ENCODE measurements around the gene GDAP1L1. TPM values are rescaled to one million over a fixed set of nuclear protein-coding genes. Genes with fewer than 3 reads are reported as not detected.

Gene GDAP1L1
- total RNA-seq, 1 donor from 2014 or later, result 111 TPM

DNA sequence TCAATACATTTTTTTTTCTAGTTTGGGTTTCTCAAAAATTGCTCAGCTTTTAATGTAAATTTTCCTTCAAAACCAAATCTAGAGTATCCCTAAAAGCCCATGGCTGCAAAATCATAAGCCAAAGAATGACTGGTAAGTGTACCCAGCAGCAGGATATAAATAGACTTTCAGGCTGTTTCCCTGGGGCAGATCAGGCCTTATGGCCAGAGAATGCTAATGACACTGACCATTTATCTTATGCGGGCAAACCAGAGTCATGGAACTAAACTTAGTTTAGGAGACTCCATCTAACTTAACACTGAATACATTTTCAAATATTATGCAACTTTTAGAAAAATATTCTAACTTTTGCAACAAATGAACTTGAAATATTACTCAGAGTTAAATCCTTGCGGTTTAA, 43.9 kb upstream of the GDAP1L1 start:
- Mint-ChIP-seq H3K9me3 (ENCODE audit: unreplicated experiment) (no peaks in the 10 kb centered on the region), H3K27ac (ENCODE audit: unreplicated experiment) (peak overlapping the region; percentile 92), H3K36me3 (ENCODE audit: unreplicated experiment) (no peaks in the 10 kb centered on the region), H3K4me1 (ENCODE audit: low read depth, unreplicated experiment) (peaks cover 35% of the 10 kb centered on the region), H3K4me3 (ENCODE audit: unreplicated experiment) (peak overlapping the region; percentile 67), H3K27me3 (ENCODE audit: unreplicated experiment) (no peaks in the 10 kb centered on the region)
- DNase-seq, result no peak
- TF ChIP-seq, protein P1, sequence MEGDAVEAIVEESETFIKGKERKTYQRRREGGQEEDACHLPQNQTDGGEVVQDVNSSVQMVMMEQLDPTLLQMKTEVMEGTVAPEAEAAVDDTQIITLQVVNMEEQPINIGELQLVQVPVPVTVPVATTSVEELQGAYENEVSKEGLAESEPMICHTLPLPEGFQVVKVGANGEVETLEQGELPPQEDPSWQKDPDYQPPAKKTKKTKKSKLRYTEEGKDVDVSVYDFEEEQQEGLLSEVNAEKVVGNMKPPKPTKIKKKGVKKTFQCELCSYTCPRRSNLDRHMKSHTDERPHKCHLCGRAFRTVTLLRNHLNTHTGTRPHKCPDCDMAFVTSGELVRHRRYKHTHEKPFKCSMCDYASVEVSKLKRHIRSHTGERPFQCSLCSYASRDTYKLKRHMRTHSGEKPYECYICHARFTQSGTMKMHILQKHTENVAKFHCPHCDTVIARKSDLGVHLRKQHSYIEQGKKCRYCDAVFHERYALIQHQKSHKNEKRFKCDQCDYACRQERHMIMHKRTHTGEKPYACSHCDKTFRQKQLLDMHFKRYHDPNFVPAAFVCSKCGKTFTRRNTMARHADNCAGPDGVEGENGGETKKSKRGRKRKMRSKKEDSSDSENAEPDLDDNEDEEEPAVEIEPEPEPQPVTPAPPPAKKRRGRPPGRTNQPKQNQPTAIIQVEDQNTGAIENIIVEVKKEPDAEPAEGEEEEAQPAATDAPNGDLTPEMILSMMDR (IDR thresholded peaks at IDR 0.05; ENCODE audit: partially characterized antibody, unreplicated experiment), result no peak

DNA sequence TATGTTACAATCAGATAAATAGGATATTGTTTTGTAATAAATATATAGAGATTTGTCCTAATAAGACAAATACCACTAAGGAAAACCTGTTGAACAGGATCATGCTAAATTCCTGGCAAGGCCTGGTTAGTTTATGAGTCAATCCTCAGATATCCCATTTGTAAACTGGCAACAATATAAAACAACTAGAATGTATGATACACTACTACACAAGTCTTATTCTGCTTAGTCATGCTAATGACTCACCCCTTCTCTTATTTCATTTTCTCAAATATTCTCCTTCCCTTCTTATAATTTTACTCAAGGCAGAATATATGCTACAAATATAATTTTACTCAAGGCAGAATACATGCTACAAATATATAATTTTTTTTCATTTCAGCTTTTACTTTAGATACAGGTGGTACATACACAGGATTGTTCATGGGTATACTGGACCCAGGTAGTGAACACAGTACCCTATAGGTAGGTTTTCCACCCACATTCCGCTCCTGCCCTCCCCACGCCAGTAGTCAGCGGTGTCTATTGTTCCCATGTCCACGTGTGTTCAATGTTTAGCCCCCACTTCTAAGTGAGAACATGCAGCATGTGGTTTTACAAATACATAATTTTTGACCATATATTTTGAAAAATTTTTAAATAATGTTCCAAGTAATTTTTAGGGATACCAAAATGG, 42.8 kb upstream of the GDAP1L1 start:
- Mint-ChIP-seq H3K9me3 (ENCODE audit: unreplicated experiment) (peaks cover 3% of the 10 kb centered on the region), H3K4me1 (ENCODE audit: low read depth, unreplicated experiment) (peaks cover 46% of the 10 kb centered on the region), H3K27ac (ENCODE audit: unreplicated experiment) (peak overlapping the region; percentile 31), H3K36me3 (ENCODE audit: unreplicated experiment) (no peaks in the 10 kb centered on the region), H3K27me3 (ENCODE audit: unreplicated experiment) (peaks cover 3% of the 10 kb centered on the region), H3K4me3 (ENCODE audit: unreplicated experiment) (no peak overlapping the region)
- no peak for DNase-seq
- TF ChIP-seq, protein P1 (IDR thresholded peaks at IDR 0.05; ENCODE audit: partially characterized antibody, unreplicated experiment), result no peak

DNA sequence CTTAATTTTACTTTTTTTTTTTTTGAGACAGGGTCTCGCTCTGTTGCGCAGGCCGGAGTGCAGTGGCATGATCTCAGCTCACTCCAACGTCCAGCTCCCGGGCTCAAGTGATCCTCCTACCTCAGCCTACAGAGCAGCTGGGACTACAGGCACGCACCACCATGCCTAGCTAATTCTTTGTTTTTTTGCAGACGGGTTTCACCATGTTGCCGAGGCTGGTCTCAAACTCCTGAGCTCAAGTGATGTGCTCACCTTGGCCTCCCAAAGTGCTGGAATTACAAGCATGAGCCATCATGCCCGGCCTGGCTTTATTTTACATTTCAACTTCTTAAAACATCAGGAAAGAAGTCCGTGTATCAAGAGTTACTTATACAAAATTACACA, 42.3 kb upstream of the GDAP1L1 start:
- peaks cover 3% of the 10 kb centered on the region for H3K9me3 Mint-ChIP-seq (ENCODE audit: unreplicated experiment)
- H3K27ac Mint-ChIP-seq (ENCODE audit: unreplicated experiment), result no peak overlapping the region

DNA sequence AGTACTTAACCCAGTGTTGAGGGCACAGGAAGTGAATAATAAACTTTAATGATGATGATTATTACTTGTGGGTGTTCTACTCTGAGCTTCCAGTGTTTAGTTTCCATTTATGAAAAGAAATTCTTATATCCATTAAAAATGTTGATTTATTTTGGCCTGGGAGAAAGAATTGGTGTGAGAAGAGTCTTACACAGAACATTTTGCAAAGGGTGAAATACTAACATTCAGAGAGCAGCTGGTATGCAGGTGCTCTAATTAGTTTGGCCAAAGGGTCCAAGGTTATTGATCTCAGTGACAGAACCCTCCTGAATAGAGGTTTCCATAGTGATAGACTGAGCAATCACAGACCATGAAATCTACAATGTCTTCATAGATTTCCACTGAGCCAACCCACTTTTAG, 41.0 kb upstream of the GDAP1L1 start:
- H3K27me3 Mint-ChIP-seq (ENCODE audit: unreplicated experiment), result peaks cover 7% of the 10 kb centered on the region
- no peaks in the 10 kb centered on the region for H3K36me3 Mint-ChIP-seq (ENCODE audit: unreplicated experiment)
- peaks cover 6% of the 10 kb centered on the region for H3K9me3 Mint-ChIP-seq (ENCODE audit: unreplicated experiment)
- peaks cover 46% of the 10 kb centered on the region for H3K4me1 Mint-ChIP-seq (ENCODE audit: low read depth, unreplicated experiment)
- DNase-seq, result no peak
- TF ChIP-seq, protein P1 (IDR thresholded peaks at IDR 0.05; ENCODE audit: partially characterized antibody, unreplicated experiment), result no peak
- H3K4me3 Mint-ChIP-seq (ENCODE audit: unreplicated experiment), result peak overlapping the region; percentile 83
- peak overlapping the region; percentile 76 for H3K27ac Mint-ChIP-seq (ENCODE audit: unreplicated experiment)

More for the DNA sequence above, 42.3 kb upstream of the GDAP1L1 start:
- Mint-ChIP-seq H3K4me1 (ENCODE audit: low read depth, unreplicated experiment) (peaks cover 46% of the 10 kb centered on the region), H3K27me3 (ENCODE audit: unreplicated experiment) (peaks cover 3% of the 10 kb centered on the region), H3K4me3 (ENCODE audit: unreplicated experiment) (no peak overlapping the region), H3K36me3 (ENCODE audit: unreplicated experiment) (no peaks in the 10 kb centered on the region)
- TF ChIP-seq, protein P1 (IDR thresholded peaks at IDR 0.05; ENCODE audit: partially characterized antibody, unreplicated experiment), result no peak
- DNase-seq, result no peak

DNA sequence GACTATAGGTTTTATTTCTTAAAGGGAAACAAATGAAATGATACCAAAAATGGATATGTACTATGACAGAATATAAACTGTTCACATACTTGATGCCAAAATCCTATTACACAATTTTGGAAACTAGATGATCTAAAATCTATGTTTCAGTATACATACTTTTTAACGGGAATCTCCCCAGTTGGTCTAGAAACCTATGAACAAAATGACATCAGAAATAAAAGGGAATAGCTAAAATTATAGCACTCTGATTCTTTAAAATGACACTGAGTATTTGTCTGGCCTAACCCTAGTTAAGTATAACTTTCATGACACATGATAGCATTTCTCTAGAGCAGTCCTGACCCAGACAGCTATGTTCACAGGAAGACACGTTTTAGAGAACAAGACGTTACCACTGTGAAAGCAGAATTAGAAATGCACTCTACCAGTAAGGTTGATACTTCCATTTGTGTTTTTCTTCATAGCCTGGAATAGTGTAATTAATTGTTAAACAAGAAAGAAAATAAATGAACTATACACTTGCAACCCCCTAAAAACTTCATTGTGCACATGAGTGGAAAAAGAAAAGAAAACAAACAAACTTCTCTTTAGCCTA, 39.9 kb upstream of the GDAP1L1 start:
- H3K27ac Mint-ChIP-seq (ENCODE audit: unreplicated experiment), result peak overlapping the region; percentile 18
- H3K9me3 Mint-ChIP-seq (ENCODE audit: unreplicated experiment), result peaks cover 9% of the 10 kb centered on the region
- peaks cover 54% of the 10 kb centered on the region for H3K4me1 Mint-ChIP-seq (ENCODE audit: low read depth, unreplicated experiment)
- H3K4me3 Mint-ChIP-seq (ENCODE audit: unreplicated experiment), result peak overlapping the region; percentile 76
- peaks cover 10% of the 10 kb centered on the region for H3K27me3 Mint-ChIP-seq (ENCODE audit: unreplicated experiment)
- no peaks in the 10 kb centered on the region for H3K36me3 Mint-ChIP-seq (ENCODE audit: unreplicated experiment)
- TF ChIP-seq, protein P1 (IDR thresholded peaks at IDR 0.05; ENCODE audit: partially characterized antibody, unreplicated experiment), result no peak
- no peak for DNase-seq

All from glutamatergic neuron (in vitro differentiated cells).